Activated B cell treated with CpG ODN at 0.5 μM for 24 hours (primary cell): ENCODE results near the gene ADGRG4. TPM values are rescaled to one million over a fixed set of nuclear protein-coding genes. Genes with fewer than 3 reads are reported as not detected.

ENCODE experiments used
- ATAC-seq: fragments of 200-7000 bp; cut with Tn5 transposase; one replicate; pipeline ENCODE4 v1.10.0; 2021; ENCODE audit warnings: low read depth, mild to moderate bottlenecking, moderate library complexity
- CTCF ChIA-PET: fragments of 350-600 bp; sonication (Branson Sonifier 250); formaldehyde crosslinking; loops from one replicate; lab custom pipeline; 2021; ENCODE audit warnings: antibody characterized with exemption; lab: Charles Lee
- POLR2A ChIA-PET: fragments of 350-600 bp; sonication (Branson Sonifier 250); formaldehyde crosslinking; loops from one replicate; lab custom pipeline; 2021; ENCODE audit warnings: antibody characterized with exemption; lab: Charles Lee
- DNase-seq: peaks from one replicate; pipeline ENCODE4 v3.0.0; 2022
- H3K27ac Mint-ChIP-seq: one replicate; pipeline ENCODE4 v1.8.0; 2020; ENCODE audit warnings: mixed read lengths
- H3K27me3 Mint-ChIP-seq: one replicate; pipeline ENCODE4 v1.8.0; 2021; ENCODE audit warnings: mixed read lengths
- H3K36me3 Mint-ChIP-seq: one replicate; pipeline ENCODE4 v1.8.0; 2021; ENCODE audit warnings: low read depth, mixed read lengths
- H3K4me1 Mint-ChIP-seq: one replicate; pipeline ENCODE4 v1.8.0; 2021; ENCODE audit warnings: mixed read lengths
- H3K4me3 Mint-ChIP-seq: one replicate; pipeline ENCODE4 v1.8.0; 2020; ENCODE audit warnings: mild to moderate bottlenecking, mixed read lengths
- H3K9me3 Mint-ChIP-seq: one replicate; pipeline ENCODE4 v1.8.0; 2020; ENCODE audit warnings: mixed read lengths
- intact Hi-C: fragments of 100-400 bp; cut with micrococcal nuclease; formaldehyde crosslinking; loops from one replicate; pipeline ENCODE4 v1.15.1; 2024
- total RNA-seq: library from RNA; stranded (reverse); gene quantifications from 2 replicates; pipeline ENCODE4 v1.2.3, GENCODE V29; 2022
- TF ChIP-seq, protein P1 (sequence below): fragments of 200-600 bp; IDR thresholded peaks from one replicate; pipeline ENCODE4 v1.8.0; 2022; ENCODE audit warnings: antibody characterized with exemption, mild to moderate bottlenecking

ADGRG4 gene
- total RNA-seq, 1 donor from 2014 or later, result not detected

DNA sequence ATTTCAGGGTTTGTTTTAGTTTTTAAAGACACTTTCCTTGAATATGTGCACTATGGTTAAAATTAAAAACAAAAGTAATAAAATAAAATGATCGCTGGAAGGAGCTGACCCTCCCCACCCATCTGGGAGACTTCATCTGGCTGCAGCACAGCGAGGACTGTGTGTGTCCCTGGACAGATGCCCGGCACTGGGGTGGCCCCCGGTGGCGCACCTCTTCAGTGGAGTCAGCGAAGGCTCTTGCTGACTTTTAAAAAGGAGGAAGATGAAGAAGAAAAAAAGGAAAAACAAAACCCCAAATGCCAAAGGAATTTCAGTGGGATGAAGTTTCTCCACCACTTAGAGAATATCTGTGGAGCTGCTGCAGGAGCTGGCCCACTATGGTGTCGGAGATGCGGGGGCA is 5.4 kb upstream of the ADGRG4 start:
- Mint-ChIP-seq H3K4me3 (no peak overlapping the region), H3K27ac (no peak overlapping the region), H3K36me3 (no peaks in the 10 kb centered on the region), H3K9me3 (no peaks in the 10 kb centered on the region), H3K4me1 (no peaks in the 10 kb centered on the region), H3K27me3 (no peaks in the 10 kb centered on the region)
- POLR2A ChIA-PET, result no interaction called here
- ATAC-seq, result no peak
- TF ChIP-seq, protein P1, sequence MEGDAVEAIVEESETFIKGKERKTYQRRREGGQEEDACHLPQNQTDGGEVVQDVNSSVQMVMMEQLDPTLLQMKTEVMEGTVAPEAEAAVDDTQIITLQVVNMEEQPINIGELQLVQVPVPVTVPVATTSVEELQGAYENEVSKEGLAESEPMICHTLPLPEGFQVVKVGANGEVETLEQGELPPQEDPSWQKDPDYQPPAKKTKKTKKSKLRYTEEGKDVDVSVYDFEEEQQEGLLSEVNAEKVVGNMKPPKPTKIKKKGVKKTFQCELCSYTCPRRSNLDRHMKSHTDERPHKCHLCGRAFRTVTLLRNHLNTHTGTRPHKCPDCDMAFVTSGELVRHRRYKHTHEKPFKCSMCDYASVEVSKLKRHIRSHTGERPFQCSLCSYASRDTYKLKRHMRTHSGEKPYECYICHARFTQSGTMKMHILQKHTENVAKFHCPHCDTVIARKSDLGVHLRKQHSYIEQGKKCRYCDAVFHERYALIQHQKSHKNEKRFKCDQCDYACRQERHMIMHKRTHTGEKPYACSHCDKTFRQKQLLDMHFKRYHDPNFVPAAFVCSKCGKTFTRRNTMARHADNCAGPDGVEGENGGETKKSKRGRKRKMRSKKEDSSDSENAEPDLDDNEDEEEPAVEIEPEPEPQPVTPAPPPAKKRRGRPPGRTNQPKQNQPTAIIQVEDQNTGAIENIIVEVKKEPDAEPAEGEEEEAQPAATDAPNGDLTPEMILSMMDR, result no peak
- intact Hi-C loops, result no loop called here
- DNase-seq, result no peak
- CTCF ChIA-PET, result no interaction called here

DNA sequence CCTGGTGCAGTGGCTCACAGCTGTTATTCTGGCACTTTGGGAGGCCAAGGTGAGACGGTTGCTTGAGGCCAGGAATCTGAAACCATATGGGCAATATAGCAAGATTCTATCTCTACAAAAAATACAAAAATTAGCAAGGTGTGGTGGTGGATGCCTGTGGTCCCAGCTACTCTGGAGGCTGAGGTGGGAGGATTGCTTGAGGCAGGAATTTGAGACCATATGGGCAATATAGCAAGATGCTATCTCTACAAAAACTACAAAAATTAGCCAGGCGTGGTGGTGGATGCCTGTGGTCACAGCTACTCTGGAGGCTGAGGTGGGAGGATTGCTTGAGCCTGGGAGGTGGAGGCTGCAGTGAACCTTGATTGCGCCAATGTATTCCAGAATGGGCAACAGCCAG is 2.3 kb downstream of the ADGRG4 start:
- DNase-seq (no peak), ATAC-seq (no peak)
- Mint-ChIP-seq H3K4me1 (no peaks in the 10 kb centered on the region), H3K27ac (no peak overlapping the region), H3K27me3 (peaks cover 2% of the 10 kb centered on the region), H3K9me3 (no peaks in the 10 kb centered on the region), H3K4me3 (no peak overlapping the region), H3K36me3 (no peaks in the 10 kb centered on the region)
- TF ChIP-seq, protein P1, result no peak
- POLR2A ChIA-PET, result no interaction called here
- CTCF ChIA-PET, result no interaction called here
- intact Hi-C loops, result no loop called here

DNA sequence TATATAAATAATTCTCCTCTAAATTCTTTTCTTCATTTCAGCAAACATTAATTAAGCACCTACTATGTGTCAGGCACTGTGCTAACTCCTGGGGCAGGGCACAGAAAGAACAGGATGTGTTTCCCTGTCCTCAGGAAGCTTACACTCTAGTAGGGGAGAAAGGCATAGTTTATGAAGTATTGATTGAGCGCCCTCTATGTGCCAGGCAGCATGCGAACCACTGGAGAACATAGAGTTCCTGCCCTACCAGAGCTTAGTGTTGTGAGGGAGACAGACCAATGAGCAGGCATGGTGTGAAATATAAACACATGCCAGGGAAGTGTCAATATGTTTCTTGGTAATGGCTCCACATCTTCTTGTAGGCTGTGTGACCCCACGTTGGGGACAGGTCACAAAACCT is 3.7 kb downstream of the ADGRG4 start:
- peaks cover 4% of the 10 kb centered on the region for H3K27me3 Mint-ChIP-seq
- CTCF ChIA-PET, result no interaction called here
- no peaks in the 10 kb centered on the region for H3K9me3 Mint-ChIP-seq
- intact Hi-C loops, result no loop called here
- DNase-seq (no peak), ATAC-seq (no peak)
- POLR2A ChIA-PET, result no interaction called here
- TF ChIP-seq, protein P1, result no peak
- no peaks in the 10 kb centered on the region for H3K36me3 Mint-ChIP-seq
- H3K4me3 Mint-ChIP-seq, result no peak overlapping the region
- no peaks in the 10 kb centered on the region for H3K4me1 Mint-ChIP-seq
- no peak overlapping the region for H3K27ac Mint-ChIP-seq

DNA sequence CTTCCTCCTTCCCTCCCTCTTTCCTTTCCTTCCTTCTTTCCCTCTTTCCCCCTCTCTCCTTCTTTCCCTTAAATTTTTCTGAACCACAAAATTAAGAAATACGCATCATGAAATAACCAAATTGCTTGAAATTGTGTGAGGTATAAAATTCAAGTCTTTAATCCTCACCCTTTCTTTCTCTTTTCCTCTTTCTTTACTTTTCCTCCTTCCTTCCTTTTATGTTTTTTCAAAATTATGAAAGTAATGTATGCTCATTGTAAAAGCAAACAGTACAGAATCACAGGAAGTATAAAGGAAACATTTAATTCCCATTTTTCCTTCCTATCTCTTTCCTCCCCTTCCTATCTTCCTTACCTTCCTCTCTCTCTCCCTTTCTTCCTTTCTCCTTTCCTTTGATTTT is 5.4 kb downstream of the ADGRG4 start:
- CTCF ChIA-PET, result no interaction called here
- no peak overlapping the region for H3K27ac Mint-ChIP-seq
- TF ChIP-seq, protein P1, result no peak
- POLR2A ChIA-PET, result no interaction called here
- ATAC-seq (no peak), DNase-seq (no peak)
- H3K27me3 Mint-ChIP-seq, result peaks cover 4% of the 10 kb centered on the region
- no peaks in the 10 kb centered on the region for H3K4me1 Mint-ChIP-seq
- no peaks in the 10 kb centered on the region for H3K36me3 Mint-ChIP-seq
- no peaks in the 10 kb centered on the region for H3K9me3 Mint-ChIP-seq
- no peak overlapping the region for H3K4me3 Mint-ChIP-seq
- intact Hi-C loops, result no loop called here

DNA sequence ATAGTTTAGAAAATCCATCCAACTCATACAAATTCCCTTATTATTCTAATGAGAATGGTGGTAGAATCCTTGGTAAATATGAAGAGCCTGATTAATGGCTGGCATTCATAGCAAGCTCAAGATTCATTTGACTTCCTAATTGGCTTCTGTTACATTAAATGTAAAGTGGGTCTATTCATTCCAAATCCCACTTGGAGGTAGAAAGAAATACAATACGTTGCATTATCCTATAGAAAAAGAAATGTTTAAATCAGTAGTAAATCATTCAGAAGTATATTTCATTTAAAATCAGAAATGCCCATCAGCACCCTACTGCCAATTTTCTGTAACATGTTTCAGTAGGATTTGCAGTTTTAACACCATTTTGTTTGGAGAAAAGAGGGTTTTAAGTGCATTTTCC is 6.7 kb downstream of the ADGRG4 start:
- ChIA-PET POLR2A (no interaction called here), CTCF (no interaction called here)
- TF ChIP-seq, protein P1, result no peak
- DNase-seq (no peak), ATAC-seq (no peak)
- Mint-ChIP-seq H3K9me3 (no peaks in the 10 kb centered on the region), H3K36me3 (no peaks in the 10 kb centered on the region), H3K4me3 (no peak overlapping the region), H3K27ac (no peak overlapping the region), H3K27me3 (peaks cover 4% of the 10 kb centered on the region), H3K4me1 (no peaks in the 10 kb centered on the region)
- intact Hi-C loops, result no loop called here
